Urinary bladder (tissue), 4 donors: Measurements from ENCODE around the gene IL36RN. TPM values are rescaled to one million over a fixed set of nuclear protein-coding genes. Genes with fewer than 3 reads are reported as not detected.
"Not testable (repeated sequence)": the region's sequence is repeated elsewhere in the genome, so short reads cannot be mapped to it uniquely, and the experiment has no call there.

ENCODE experiments used
- DNase-seq: peaks from one replicate; pipeline ENCODE4 v3.0.0-alpha.2; 2015; ENCODE audit errors: extremely low spot score
- H3K27ac ChIP-seq: one replicate; pipeline ENCODE4 v1.5.1; 2013; ENCODE audit warnings: low read depth, mild to moderate bottlenecking, moderate library complexity
- H3K36me3 ChIP-seq: one replicate; pipeline ENCODE4 v1.6.1; 2013; ENCODE audit warnings: mild to moderate bottlenecking, moderate library complexity; ENCODE audit not compliant: insufficient read depth
- H3K4me1 ChIP-seq: one replicate; pipeline ENCODE4 v1.6.1; 2013; ENCODE audit warnings: mild to moderate bottlenecking, moderate library complexity; ENCODE audit not compliant: insufficient read depth
- H3K4me3 ChIP-seq: one replicate; pipeline ENCODE4 v1.5.1; 2013; ENCODE audit warnings: low read depth, low read length
- WGBS: extraction: QIAGEN DNeasy Blood & Tissue Kit; methylation state at CpG from one replicate; pipeline ENCODE4 v1.1.7; 2013; 5-methylcytosine and 5-hydroxymethylcytosine counted together
- polyA plus RNA-seq: library from polyadenylated mRNA; stranded (reverse); fragments of 200-250 nt; gene quantifications from one replicate; pipeline ENCODE4 v1.2.3, GENCODE V29; 2013
- total RNA-seq: library from RNA; depleted of rRNA; stranded (reverse); fragments of >200 nt; gene quantifications from one replicate; pipeline ENCODE4 v1.2.3, GENCODE V29; 2014
- donor health status: healthy with polysubstance abuse.
- donor health status: healthy.

The IL36RN gene
- total and polyA plus RNA-seq, 2 donors = 0.26 TPM; not detected in 1

GRCh38 chr2:113088213-113088992 is 29.4 kb downstream of the IL36RN start:
- DNase-seq = no peak
- Histone ChIP-seq H3K27ac (no peak overlapping the region), H3K4me1 (no peaks in the 10 kb centered on the region), H3K4me3 (no peak overlapping the region), H3K36me3 (no peaks in the 10 kb centered on the region)

- H3K4me1 ChIP-seq = no peaks in the 10 kb centered on the region
- H3K4me3 ChIP-seq = no peak overlapping the region
- no peak overlapping the region for H3K27ac ChIP-seq
- no peaks in the 10 kb centered on the region for H3K36me3 ChIP-seq
- DNase-seq = no peak
Observed at GRCh38 chr2:113089916-113090315, 30.9 kb downstream of the IL36RN start.

GRCh38 chr2:113091231-113091896 is 32.4 kb downstream of the IL36RN start:
- no peak for DNase-seq
- no peak overlapping the region for H3K27ac ChIP-seq
- WGBS = 71% methylated on average over 4 of the region's 4 CpGs
- no peak overlapping the region for H3K4me3 ChIP-seq
- H3K4me1 ChIP-seq = no peaks in the 10 kb centered on the region
- H3K36me3 ChIP-seq = no peaks in the 10 kb centered on the region

GRCh38 chr2:113092864-113093612 is 34.0 kb downstream of the IL36RN start:
- no peak for DNase-seq
- Histone ChIP-seq H3K4me3 (no peak overlapping the region), H3K36me3 (no peaks in the 10 kb centered on the region), H3K4me1 (no peaks in the 10 kb centered on the region), H3K27ac (no peak overlapping the region)
- WGBS = 80% methylated on average over 5 of the region's 5 CpGs

- no peak overlapping the region for H3K4me3 ChIP-seq
- H3K4me1 ChIP-seq = no peaks in the 10 kb centered on the region
- H3K27ac ChIP-seq = no peak overlapping the region
- no peaks in the 10 kb centered on the region for H3K36me3 ChIP-seq
- 50% methylated on average over 2 of the region's 2 CpGs for WGBS
- DNase-seq = no peak
Observed at GRCh38 chr2:113093613-113093977, 34.6 kb downstream of the IL36RN start.

GRCh38 chr2:113096306-113096705 is 37.3 kb downstream of the IL36RN start:
- WGBS = 92% methylated on average over 12 of the region's 14 CpGs
- not testable (repeated sequence) for DNase-seq, H3K36me3 ChIP-seq, H3K4me3 ChIP-seq, H3K27ac ChIP-seq, H3K4me1 ChIP-seq

- WGBS = 83% methylated on average over 2 of the region's 2 CpGs
Observed at GRCh38 chr2:113096842-113097618, 38.0 kb downstream of the IL36RN start.

GRCh38 chr2:113098041-113098440 is 39.0 kb downstream of the IL36RN start:
- Histone ChIP-seq H3K4me1 (no peaks in the 10 kb centered on the region), H3K27ac (no peak overlapping the region), H3K4me3 (no peak overlapping the region), H3K36me3 (no peaks in the 10 kb centered on the region)
- no peak for DNase-seq
- WGBS = 90% methylated on average over 4 of the region's 4 CpGs

More at GRCh38 chr2:113096842-113097618, 38.0 kb downstream of the IL36RN start:
- H3K36me3 ChIP-seq, H3K4me3 ChIP-seq, H3K4me1 ChIP-seq, H3K27ac ChIP-seq, DNase-seq: not testable (repeated sequence)

- Histone ChIP-seq H3K27ac (no peak overlapping the region), H3K4me3 (no peak overlapping the region), H3K36me3 (no peaks in the 10 kb centered on the region), H3K4me1 (no peaks in the 10 kb centered on the region)
- DNase-seq = no peak
- 95% methylated on average over 6 of the region's 6 CpGs for WGBS
Observed at GRCh38 chr2:113098532-113098931, 39.5 kb downstream of the IL36RN start.

GRCh38 chr2:113102133-113102532 is 43.1 kb downstream of the IL36RN start:
- Histone ChIP-seq H3K36me3 (no peaks in the 10 kb centered on the region), H3K4me3 (no peak overlapping the region), H3K27ac (no peak overlapping the region), H3K4me1 (no peaks in the 10 kb centered on the region)
- WGBS = 90% methylated on average over 2 of the region's 2 CpGs
- DNase-seq = no peak

GRCh38 chr2:113103277-113103676 is 44.3 kb downstream of the IL36RN start:
- H3K4me3 ChIP-seq = no peak overlapping the region
- H3K27ac ChIP-seq = no peak overlapping the region
- no peak for DNase-seq
- WGBS = 87% methylated on average over 4 of the region's 4 CpGs
- H3K4me1 ChIP-seq = no peaks in the 10 kb centered on the region
- no peaks in the 10 kb centered on the region for H3K36me3 ChIP-seq

- Histone ChIP-seq H3K4me3 (no peak overlapping the region), H3K27ac (no peak overlapping the region), H3K36me3 (no peaks in the 10 kb centered on the region), H3K4me1 (no peaks in the 10 kb centered on the region)
- no peak for DNase-seq
- WGBS = 44% methylated on average over 3 of the region's 3 CpGs
Observed at GRCh38 chr2:113104054-113104611, 45.1 kb downstream of the IL36RN start.
